ENCODE measurements around the gene MAPRE2.
"Not testable (repeated sequence)": the region's sequence is repeated elsewhere in the genome, so short reads cannot be mapped to it uniquely, and the experiment has no call there.

MAPRE2 gene

DNA sequence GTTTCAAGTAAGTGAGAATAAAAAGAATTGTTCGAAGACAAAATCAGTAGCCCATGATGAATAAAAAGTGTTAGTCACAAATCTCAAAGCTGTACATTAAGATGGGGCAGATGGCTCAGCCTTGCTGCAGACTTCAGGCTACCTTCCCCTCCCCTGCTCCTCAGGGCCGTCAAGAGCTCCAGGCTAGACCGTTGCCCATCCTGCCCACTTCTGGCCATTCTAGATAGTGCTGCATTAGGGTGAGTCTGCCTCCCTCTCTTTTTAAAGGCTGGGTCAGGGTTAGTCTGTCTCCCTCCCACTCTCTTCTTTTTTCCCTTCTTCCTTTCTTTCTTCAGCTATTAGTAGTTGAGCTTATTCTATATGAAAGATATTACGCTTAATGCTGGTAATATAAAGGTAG lies 86.0 kb downstream of the MAPRE2 start:
- peak; percentile 12 for DNase-seq

GRCh38 chr18:35128675-35129074 lies 87.5 kb downstream of the MAPRE2 start:
- no peak for DNase-seq

DNA sequence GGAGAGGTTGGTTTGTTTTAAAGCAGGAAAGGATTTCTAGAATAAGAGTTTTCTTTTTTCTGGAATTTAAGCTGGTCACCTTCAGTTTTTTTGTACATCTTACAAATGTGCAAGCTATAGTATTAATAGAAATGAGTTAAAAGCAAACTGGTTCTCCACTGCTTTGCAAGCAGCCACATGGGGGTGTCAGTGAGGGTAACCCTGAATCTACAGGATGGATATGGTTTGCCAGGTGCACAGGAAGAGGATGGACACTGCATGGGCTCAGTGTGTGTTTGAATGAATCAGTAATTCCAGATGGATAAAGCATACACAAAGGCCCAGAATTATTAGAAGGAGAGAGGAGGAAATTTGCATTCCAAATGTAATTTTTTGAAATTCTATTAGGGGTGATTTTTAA lies 89.0 kb downstream of the MAPRE2 start:
- DNase-seq: peak; percentile 20

- no peak for DNase-seq
Measured at GRCh38 chr18:35131387-35132020, 90.3 kb downstream of the MAPRE2 start.

GRCh38 chr18:35132021-35132902 lies 91.0 kb downstream of the MAPRE2 start:
- DNase-seq: no peak

- no peak for DNase-seq
Measured at GRCh38 chr18:35134190-35134730, 93.0 kb downstream of the MAPRE2 start.

DNA sequence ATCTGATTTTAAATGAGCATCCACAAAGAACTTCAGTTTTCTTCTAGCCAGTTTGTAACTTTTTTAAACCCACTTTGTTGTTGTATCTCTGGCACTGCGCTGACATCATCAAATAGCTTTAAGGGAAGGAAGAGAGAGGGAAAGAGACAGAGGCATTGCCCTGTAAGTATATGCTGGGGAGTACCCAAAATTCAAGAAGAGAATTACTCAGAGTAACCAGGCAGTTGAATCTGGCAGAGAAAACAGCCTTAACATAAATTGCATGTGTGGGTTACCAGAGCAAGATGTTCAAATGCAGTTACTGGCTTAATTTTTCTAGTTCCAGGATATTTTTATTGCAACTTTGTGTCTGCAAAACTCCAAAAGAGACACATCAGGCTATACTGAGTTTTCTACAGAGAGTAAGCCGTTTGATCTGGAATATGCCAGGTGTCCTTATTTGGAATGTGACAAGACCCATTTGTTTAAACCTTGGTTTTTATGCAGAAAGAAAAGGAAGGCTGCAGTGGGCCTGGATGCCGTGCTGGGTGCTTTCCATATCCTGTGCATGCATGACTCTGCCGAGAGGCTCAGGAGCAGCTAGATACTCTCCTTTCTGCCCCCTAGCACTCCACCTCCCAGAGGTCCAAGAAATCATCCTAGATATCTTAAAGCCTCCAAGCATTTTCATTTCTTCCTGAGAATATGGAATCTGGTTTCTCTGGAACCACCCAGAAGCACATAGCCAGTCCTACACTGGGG lies 93.7 kb downstream of the MAPRE2 start:
- no peak for DNase-seq

- no peak for DNase-seq
Measured at GRCh38 chr18:35136248-35136647, 95.0 kb downstream of the MAPRE2 start.

GRCh38 chr18:35136885-35137284 lies 95.7 kb downstream of the MAPRE2 start:
- DNase-seq: no peak

DNA sequence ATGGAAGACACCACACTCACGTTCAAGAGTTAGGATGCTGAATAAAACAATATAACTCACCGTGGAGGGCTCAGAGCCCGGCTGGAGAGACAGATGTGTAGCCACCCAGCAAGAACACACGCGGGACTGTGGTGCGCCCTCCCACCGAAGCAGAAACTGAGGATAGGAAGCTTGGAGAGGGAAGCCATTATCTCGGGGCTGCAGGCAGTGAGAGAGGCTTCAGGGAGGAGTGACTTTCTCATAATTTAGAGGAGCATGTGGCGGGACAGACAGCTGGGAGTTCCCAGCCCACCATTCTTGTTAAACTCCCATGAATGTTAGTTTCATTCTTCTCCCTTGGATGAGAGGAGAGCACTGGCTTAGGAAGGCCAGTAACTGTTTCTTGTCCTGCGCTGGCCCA lies 96.4 kb downstream of the MAPRE2 start:
- DNase-seq: no peak

DNA sequence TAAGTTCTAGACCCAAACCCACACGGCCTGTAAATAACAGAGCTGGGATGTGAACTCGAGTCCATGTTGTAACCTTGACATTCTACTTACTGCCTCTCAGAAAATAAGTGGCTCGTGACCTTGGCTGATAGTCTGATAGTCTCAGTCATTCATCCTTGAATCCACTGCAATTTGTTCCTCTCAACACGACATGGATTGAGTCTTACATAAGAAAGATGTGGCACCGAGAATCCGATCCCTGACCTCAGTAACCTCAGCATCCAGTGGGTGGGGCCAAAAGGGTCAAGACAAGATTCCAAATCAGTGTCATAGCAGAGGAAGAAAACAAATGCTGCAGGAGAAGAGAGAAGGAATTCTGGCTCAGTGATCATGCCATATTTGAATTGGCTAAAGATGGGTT lies 97.6 kb downstream of the MAPRE2 start:
- DNase-seq: no peak

GRCh38 chr18:35139517-35139916 lies 98.3 kb downstream of the MAPRE2 start:
- no peak for DNase-seq

GRCh38 chr18:35141077-35141476 lies 99.9 kb downstream of the MAPRE2 start:
- no peak for DNase-seq

- DNase-seq: no peak
Measured at GRCh38 chr18:35141567-35142274, 100.5 kb downstream of the MAPRE2 start.

GRCh38 chr18:35142275-35142615 lies 101.0 kb downstream of the MAPRE2 start:
- no peak for DNase-seq

- DNase-seq: peak; percentile 97
Measured at GRCh38 chr18:35143622-35144596, 102.7 kb downstream of the MAPRE2 start.

DNA sequence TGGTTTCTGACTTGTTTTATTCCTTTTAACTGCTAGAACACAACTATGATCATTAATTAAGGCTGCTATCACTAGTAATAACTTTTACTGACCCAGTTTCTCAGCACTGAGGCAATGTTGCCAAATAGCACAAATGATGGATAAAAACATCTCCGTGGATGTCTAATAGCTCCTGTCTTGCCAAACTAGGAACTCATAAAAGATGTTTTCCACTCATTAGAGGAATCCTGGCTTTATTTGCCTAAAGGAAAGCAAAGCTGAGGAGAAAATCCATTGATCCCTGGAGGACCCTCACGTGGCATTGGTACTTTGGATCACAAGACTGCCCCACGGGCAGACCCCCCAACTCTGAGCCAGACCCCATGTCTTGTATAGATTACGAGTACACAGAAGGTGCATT lies 103.5 kb downstream of the MAPRE2 start:
- DNase-seq: no peak

- not testable (repeated sequence) for DNase-seq
Measured at GRCh38 chr18:35150195-35150594, 109.0 kb downstream of the MAPRE2 start.

- no peak for DNase-seq
Measured at GRCh38 chr18:35153609-35154272, 112.5 kb downstream of the MAPRE2 start.

GRCh38 chr18:35155398-35156117 lies 114.3 kb downstream of the MAPRE2 start:
- no peak for DNase-seq

Data from NCI-H146 (cell line).